Natural killer cell (primary cell): Measurements from ENCODE around the gene CDHR1. TPM values are rescaled to one million over a fixed set of nuclear protein-coding genes. Genes with fewer than 3 reads are reported as not detected.
A peak's percentile ranks its signal among the peaks of the same experiment; 100 is the strongest.

Experiments
- ATAC-seq, 3 donors: fragments of 150-1000 bp in 2 of 3; fragments of 200-7000 bp in 1 of 3; cut with Tn5 transposase; 1 replicate in 1 of 3; 2 replicates in 2 of 3; pipeline ENCODE4 v1.10.0; 2021; ENCODE audit warnings: mild to moderate bottlenecking in 2 of 3, moderate library complexity in 2 of 3
- DNase-seq, 2 donors: peaks; one replicate each; pipeline versions ENCODE4 v3.0.0 to v3.0.0-alpha.2; 2013 to 2021; ENCODE audit warnings: mixed read lengths in 1 of 2
- H3K27ac ChIP-seq: one replicate; pipeline ENCODE4 v1.5.1; 2013; ENCODE audit warnings: mild to moderate bottlenecking, low read length
- H3K27me3 ChIP-seq: one replicate; pipeline ENCODE4 v1.6.1; 2013; ENCODE audit warnings: low read length; ENCODE audit not compliant: control insufficient read depth, insufficient read depth
- H3K36me3 ChIP-seq: one replicate; pipeline ENCODE4 v1.6.1; 2013; ENCODE audit warnings: low read length; ENCODE audit not compliant: control insufficient read depth, insufficient read depth
- H3K4me1 ChIP-seq: one replicate; pipeline ENCODE4 v1.6.1; 2013; ENCODE audit warnings: low read length; ENCODE audit not compliant: control insufficient read depth, insufficient read depth
- H3K4me3 ChIP-seq: one replicate; pipeline ENCODE4 v1.5.1; 2013; ENCODE audit warnings: low read length
- H3K9me3 ChIP-seq: one replicate; pipeline ENCODE4 v1.6.1; 2013; ENCODE audit warnings: low read length; ENCODE audit not compliant: control insufficient read depth, insufficient read depth
- H3K27ac Mint-ChIP-seq, 2 donors: one replicate each; pipeline ENCODE4 v1.8.0; 2022; ENCODE audit warnings: mild to moderate bottlenecking in 2 of 2, mixed read lengths in 2 of 2, moderate library complexity in 1 of 2
- H3K27me3 Mint-ChIP-seq, 2 donors: one replicate each; pipeline ENCODE4 v1.8.0; 2022; ENCODE audit warnings: low read depth in 2 of 2, mixed read lengths in 2 of 2
- H3K36me3 Mint-ChIP-seq: one replicate; pipeline ENCODE4 v1.8.0; 2022; ENCODE audit warnings: mixed read lengths
- H3K4me1 Mint-ChIP-seq, 2 donors: one replicate each; pipeline ENCODE4 v1.8.0; 2022; ENCODE audit warnings: mixed read lengths in 2 of 2
- H3K4me3 Mint-ChIP-seq: one replicate; pipeline ENCODE4 v1.8.0; 2022; ENCODE audit warnings: mild to moderate bottlenecking, moderate library complexity, mixed read lengths
- H3K9me3 Mint-ChIP-seq, 2 donors: one replicate each; pipeline ENCODE4 v1.8.0; 2022; ENCODE audit warnings: mixed read lengths in 2 of 2
- WGBS: methylation state at CpG from one replicate; pipeline ENCODE4 v1.1.7; 2013; ENCODE audit warnings: missing lambda C conversion rate; ENCODE audit not compliant: insufficient coverage; 5-methylcytosine and 5-hydroxymethylcytosine counted together
- intact Hi-C: fragments of 100-400 bp; cut with micrococcal nuclease; formaldehyde crosslinking; loops from one replicate; pipeline ENCODE4 v1.14.2; 2022
- total RNA-seq, 4 donors: library from RNA; stranded (reverse); fragments of 120-200 nt in 1 of 4; gene quantifications; one replicate each; pipeline versions ENCODE4 v1.2.3 to v1.2.4, GENCODE V29; 2013 to 2022
- TF ChIP-seq, protein P1 (sequence below): fragments of 200-600 bp; IDR thresholded peaks from one replicate; pipeline ENCODE4 v1.8.0; 2022; ENCODE audit warnings: antibody characterized with exemption

The CDHR1 gene
- total RNA-seq, 3 donors from 2014 or later (not counting 1 experiment from before 2014, with no cell fraction given) = 4.0 to 9.5 (median 6.5) TPM

DNA sequence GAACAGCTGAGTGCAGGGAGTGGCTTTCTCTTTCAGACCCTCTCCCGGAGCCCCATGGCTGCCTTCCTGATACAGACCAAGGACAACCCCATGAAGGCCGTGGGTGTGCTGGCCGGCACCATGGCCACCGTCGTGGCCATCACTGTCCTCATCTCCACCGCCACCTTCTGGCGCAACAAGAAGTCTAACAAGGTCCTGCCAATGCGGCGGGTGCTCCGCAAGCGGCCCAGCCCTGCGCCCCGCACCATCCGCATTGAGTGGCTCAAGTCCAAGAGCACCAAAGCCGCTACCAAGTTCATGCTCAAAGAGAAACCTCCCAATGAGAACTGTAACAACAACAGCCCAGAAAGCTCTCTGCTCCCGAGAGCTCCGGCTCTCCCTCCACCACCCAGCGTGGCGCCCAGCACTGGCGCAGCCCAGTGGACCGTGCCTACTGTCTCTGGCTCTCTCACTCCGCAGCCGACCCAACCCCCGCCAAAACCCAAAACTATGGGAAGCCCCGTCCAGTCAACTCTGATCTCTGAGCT, 19.8 kb downstream of the CDHR1 start:
- ATAC-seq (peak; percentile 8 to 55 (median 28)), DNase-seq (no peak)
- Histone ChIP-seq H3K27ac (no peak overlapping the region), H3K36me3 (no peaks in the 10 kb centered on the region), H3K4me1 (no peaks in the 10 kb centered on the region), H3K9me3 (no peaks in the 10 kb centered on the region), H3K4me3 (no peak overlapping the region), H3K27me3 (no peaks in the 10 kb centered on the region)
- WGBS = 76% methylated on average over 25 of the region's 25 CpGs
- intact Hi-C loops = loop anchor here (2.0 kb wide), 1 partner anchor 65 kb away; no protein-coding TSS in a partner anchor
- Mint-ChIP-seq H3K27me3 (no peaks in the 10 kb centered on the region), H3K4me1 (peaks cover 0 to 7% of the 10 kb centered on the region in 2 donors), H3K4me3 (peak overlapping the region; percentile 51), H3K9me3 (no peaks in the 10 kb centered on the region), H3K36me3 (no peaks in the 10 kb centered on the region), H3K27ac (no peak overlapping the region)
- TF ChIP-seq, protein P1, sequence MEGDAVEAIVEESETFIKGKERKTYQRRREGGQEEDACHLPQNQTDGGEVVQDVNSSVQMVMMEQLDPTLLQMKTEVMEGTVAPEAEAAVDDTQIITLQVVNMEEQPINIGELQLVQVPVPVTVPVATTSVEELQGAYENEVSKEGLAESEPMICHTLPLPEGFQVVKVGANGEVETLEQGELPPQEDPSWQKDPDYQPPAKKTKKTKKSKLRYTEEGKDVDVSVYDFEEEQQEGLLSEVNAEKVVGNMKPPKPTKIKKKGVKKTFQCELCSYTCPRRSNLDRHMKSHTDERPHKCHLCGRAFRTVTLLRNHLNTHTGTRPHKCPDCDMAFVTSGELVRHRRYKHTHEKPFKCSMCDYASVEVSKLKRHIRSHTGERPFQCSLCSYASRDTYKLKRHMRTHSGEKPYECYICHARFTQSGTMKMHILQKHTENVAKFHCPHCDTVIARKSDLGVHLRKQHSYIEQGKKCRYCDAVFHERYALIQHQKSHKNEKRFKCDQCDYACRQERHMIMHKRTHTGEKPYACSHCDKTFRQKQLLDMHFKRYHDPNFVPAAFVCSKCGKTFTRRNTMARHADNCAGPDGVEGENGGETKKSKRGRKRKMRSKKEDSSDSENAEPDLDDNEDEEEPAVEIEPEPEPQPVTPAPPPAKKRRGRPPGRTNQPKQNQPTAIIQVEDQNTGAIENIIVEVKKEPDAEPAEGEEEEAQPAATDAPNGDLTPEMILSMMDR = no peak

DNA sequence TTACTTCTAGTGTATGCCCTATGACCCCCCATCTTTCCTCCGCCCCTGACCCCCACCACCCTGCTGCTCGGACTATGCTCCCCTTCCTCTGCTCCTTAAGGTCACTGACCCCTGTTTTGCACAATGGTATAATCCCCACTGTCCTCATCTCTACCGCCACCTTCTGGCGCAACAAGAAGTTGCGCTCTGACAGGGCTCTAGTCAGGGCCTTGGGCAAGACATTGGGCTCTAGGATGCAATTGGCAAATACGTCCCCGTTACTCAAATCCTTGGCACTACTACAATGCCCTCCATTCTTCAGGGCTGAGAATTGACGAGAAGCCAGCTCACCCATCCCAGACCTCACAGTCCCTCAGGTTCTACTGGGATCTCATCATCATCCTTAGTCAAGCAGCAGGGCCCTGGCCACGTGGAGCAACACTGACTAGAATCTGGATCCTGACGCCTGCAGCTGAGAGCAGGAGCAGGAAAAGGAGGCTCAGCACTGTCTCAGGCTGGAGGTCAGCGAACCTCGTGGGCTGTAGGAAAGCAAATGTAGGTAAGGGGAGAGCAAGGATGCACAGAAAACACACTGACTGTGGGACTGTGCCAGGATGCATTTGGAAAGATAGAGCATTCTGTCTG, 20.4 kb downstream of the CDHR1 start:
- DNase-seq (peak; percentile 54 to 57), ATAC-seq (peak; percentile 73 to 97 (median 92))
- TF ChIP-seq, protein P1 = peak; percentile 61
- Histone ChIP-seq H3K4me1 (no peaks in the 10 kb centered on the region), H3K27ac (no peak overlapping the region), H3K36me3 (no peaks in the 10 kb centered on the region), H3K4me3 (no peak overlapping the region), H3K9me3 (no peaks in the 10 kb centered on the region), H3K27me3 (no peaks in the 10 kb centered on the region)
- intact Hi-C loops = loop anchor here (2.0 kb wide), 1 partner anchor 66 kb away; no protein-coding TSS in a partner anchor
- 56% methylated on average over 12 of the region's 12 CpGs for WGBS
- Mint-ChIP-seq H3K4me3 (peak overlapping the region; percentile 51), H3K27ac (no peak overlapping the region), H3K9me3 (no peaks in the 10 kb centered on the region), H3K4me1 (peaks cover 0 to 7% of the 10 kb centered on the region in 2 donors), H3K36me3 (no peaks in the 10 kb centered on the region), H3K27me3 (peaks cover 0 to 5% of the 10 kb centered on the region in 2 donors)

DNA sequence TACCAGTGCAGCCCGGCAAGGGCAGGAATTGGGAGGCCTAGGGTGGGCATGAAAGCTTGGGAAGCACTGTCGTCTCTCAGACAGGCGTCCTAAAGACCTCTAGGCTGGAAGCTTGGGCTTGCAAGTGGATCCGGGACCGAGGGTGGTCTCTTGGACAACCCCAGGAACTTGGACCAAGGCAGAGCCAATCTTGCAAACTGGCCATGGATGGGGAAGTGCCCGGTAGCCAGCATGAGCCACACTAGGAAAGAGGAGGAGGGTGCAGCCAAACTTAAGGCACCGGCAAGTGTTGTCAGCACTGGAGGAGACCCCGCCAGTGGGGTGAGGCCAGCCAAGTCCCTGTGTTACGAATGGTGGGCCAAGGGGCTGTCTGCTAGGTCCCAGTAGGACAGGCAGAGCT, 22.5 kb downstream of the CDHR1 start:
- Mint-ChIP-seq H3K27ac (no peak overlapping the region), H3K4me1 (peaks cover 0 to 7% of the 10 kb centered on the region in 2 donors), H3K4me3 (no peak overlapping the region), H3K9me3 (no peaks in the 10 kb centered on the region), H3K27me3 (peaks cover 0 to 7% of the 10 kb centered on the region in 2 donors), H3K36me3 (no peaks in the 10 kb centered on the region)
- no peaks in the 10 kb centered on the region for H3K36me3 ChIP-seq
- no peaks in the 10 kb centered on the region for H3K27me3 ChIP-seq
- ATAC-seq (no peak), DNase-seq (no peak)
- no peaks in the 10 kb centered on the region for H3K9me3 ChIP-seq
- no peaks in the 10 kb centered on the region for H3K4me1 ChIP-seq
- intact Hi-C loops = no loop called here
- WGBS = 88% methylated on average over 9 of the region's 9 CpGs
- TF ChIP-seq, protein P1 = no peak
- no peak overlapping the region for H3K27ac ChIP-seq
- H3K4me3 ChIP-seq = no peak overlapping the region
